Endometrial microvascular endothelial cells (primary cell): ENCODE data around the gene SPATS2L. TPM values are rescaled to one million over a fixed set of nuclear protein-coding genes. Genes with fewer than 3 reads are reported as not detected.

Experiments
- in situ Hi-C: cut with HindIII; loops from 2 replicates; pipeline ENCODE4 v1.10.0; 2017; ENCODE audit warnings: low sequenced_read_pairs, low pct_unique_long_range_greater_than_20kb; ENCODE audit errors: inconsistent ontology term
- total RNA-seq: library from RNA; depleted of rRNA; stranded (reverse); fragments of >200 nt; gene quantifications from one replicate; pipeline ENCODE4 v1.2.3, GENCODE V29; 2015; ENCODE audit errors: inconsistent ontology term

The SPATS2L gene
- total RNA-seq, 1 donor from 2014 or later: 85.7 TPM

- in situ Hi-C loops: no loop called here
These were observed 140.1 kb downstream of the SPATS2L start for GRCh38 chr2:200446612-200447011.

- in situ Hi-C loops: no loop called here
These were observed 140.8 kb downstream of the SPATS2L start for GRCh38 chr2:200447139-200447855.

GRCh38 chr2:200448455-200448854 is 142.0 kb downstream of the SPATS2L start:
- in situ Hi-C loops: no loop called here

GRCh38 chr2:200449149-200449548 is 142.7 kb downstream of the SPATS2L start:
- in situ Hi-C loops: no loop called here

- in situ Hi-C loops: no loop called here
These were observed 143.8 kb downstream of the SPATS2L start for GRCh38 chr2:200450288-200450687.

GRCh38 chr2:200451511-200451910 is 145.0 kb downstream of the SPATS2L start:
- in situ Hi-C loops: no loop called here

- in situ Hi-C loops: no loop called here
These were observed 145.9 kb downstream of the SPATS2L start for GRCh38 chr2:200452377-200452776.

GRCh38 chr2:200453142-200453852 is 146.8 kb downstream of the SPATS2L start:
- in situ Hi-C loops: no loop called here

GRCh38 chr2:200453853-200454534 is 147.5 kb downstream of the SPATS2L start:
- in situ Hi-C loops: no loop called here

- in situ Hi-C loops: no loop called here
These were observed 148.7 kb downstream of the SPATS2L start for GRCh38 chr2:200454927-200455801.

GRCh38 chr2:200455958-200456421 is 149.5 kb downstream of the SPATS2L start:
- in situ Hi-C loops: no loop called here

GRCh38 chr2:200456567-200456966 is 150.1 kb downstream of the SPATS2L start:
- in situ Hi-C loops: no loop called here

GRCh38 chr2:200459101-200459500 is 152.6 kb downstream of the SPATS2L start:
- in situ Hi-C loops: no loop called here

GRCh38 chr2:200461846-200462710 is 155.6 kb downstream of the SPATS2L start:
- in situ Hi-C loops: no loop called here

GRCh38 chr2:200463452-200463851 is 157.0 kb downstream of the SPATS2L start:
- in situ Hi-C loops: no loop called here

GRCh38 chr2:200466425-200467418 is 160.2 kb downstream of the SPATS2L start:
- in situ Hi-C loops: no loop called here
